RKO (cell line): ENCODE data around the gene HPS3.
"Not testable (repeated sequence)": the region's sequence is repeated elsewhere in the genome, so short reads cannot be mapped to it uniquely, and the experiment has no call there.

ENCODE experiments used
- DNase-seq: peaks from one replicate; pipeline ENCODE4 v3.0.0-alpha.2; 2016; ENCODE audit warnings: low spot score

The HPS3 gene

GRCh38 chr3:149129326-149130205 lies at the start of gene HPS3:
TSS of gene HPS3 (plus strand) at chr3:149129638. CDS start at chr3:149129724, 86 bp downstream.
- DNase-seq, result peak; percentile 94

GRCh38 chr3:149080011-149080698 lies 49.3 kb upstream of the HPS3 start:
- no peak for DNase-seq

GRCh38 chr3:149080699-149081091 lies 48.7 kb upstream of the HPS3 start:
- peak; percentile 28 for DNase-seq

GRCh38 chr3:149081772-149082171 lies 47.7 kb upstream of the HPS3 start:
- DNase-seq, result no peak

GRCh38 chr3:149085828-149086231 lies 43.6 kb upstream of the HPS3 start:
- DNase-seq, result no peak

GRCh38 chr3:149086232-149086988 lies 43.0 kb upstream of the HPS3 start, which contains the start of gene HLTF:
TSS of gene HLTF (minus strand) at chr3:149086533. CDS start at chr3:149086336, 197 bp downstream.
- DNase-seq, result no peak

- DNase-seq, result no peak
Measured at GRCh38 chr3:149087208-149087607, 42.2 kb upstream of the HPS3 start.

- no peak for DNase-seq
Measured at GRCh38 chr3:149089395-149089794, 40.0 kb upstream of the HPS3 start.

- DNase-seq, result no peak
Measured at GRCh38 chr3:149090461-149090860, 39.0 kb upstream of the HPS3 start.

- DNase-seq, result no peak
Measured at GRCh38 chr3:149090907-149091306, 38.5 kb upstream of the HPS3 start.

- DNase-seq, result no peak
Measured at GRCh38 chr3:149091983-149092382, 37.5 kb upstream of the HPS3 start.

- DNase-seq, result no peak
Measured at GRCh38 chr3:149095487-149095886, 34.0 kb upstream of the HPS3 start.

GRCh38 chr3:149097987-149098386 lies 31.5 kb upstream of the HPS3 start:
- DNase-seq, result not testable (repeated sequence)

GRCh38 chr3:149101154-149101553 lies 28.3 kb upstream of the HPS3 start:
- no peak for DNase-seq

- no peak for DNase-seq
Measured at GRCh38 chr3:149101641-149102040, 27.8 kb upstream of the HPS3 start.

GRCh38 chr3:149104484-149104883 lies 25.0 kb upstream of the HPS3 start:
- DNase-seq, result no peak

- no peak for DNase-seq
Measured at GRCh38 chr3:149114458-149114857, 15.0 kb upstream of the HPS3 start.

GRCh38 chr3:149115114-149115513 lies 14.3 kb upstream of the HPS3 start:
- DNase-seq, result no peak

GRCh38 chr3:149118724-149119123 lies 10.7 kb upstream of the HPS3 start:
- DNase-seq, result no peak

GRCh38 chr3:149119466-149119865 lies 10.0 kb upstream of the HPS3 start:
- no peak for DNase-seq

GRCh38 chr3:149120051-149120972 lies 9.1 kb upstream of the HPS3 start:
- DNase-seq, result peak; percentile 79
